GM12878 (cell line): ENCODE results near the gene TMEM106A. TPM values are rescaled to one million over a fixed set of nuclear protein-coding genes. Genes with fewer than 3 reads are reported as not detected.
A peak's percentile ranks its signal among the peaks of the same experiment; 100 is the strongest.

ENCODE experiments used
- ATF7 ChIP-seq: fragments of 450-650 bp; IDR thresholded peaks from 2 replicates; pipeline ENCODE4 v1.6.1; 2016; ENCODE audit warnings: low read depth, mild to moderate bottlenecking
- BCLAF1 ChIP-seq: fragments of 450-650 bp; IDR thresholded peaks from 2 replicates; pipeline ENCODE4 v1.6.1; 2017; ENCODE audit warnings: antibody characterized with exemption, mild to moderate bottlenecking, moderate library complexity
- CBFB ChIP-seq: IDR thresholded peaks from 2 replicates; pipeline ENCODE4 v1.6.1; 2016; ENCODE audit warnings: antibody characterized with exemption, low read depth
- CTCF ChIP-seq, 3 experiments: IDR thresholded peaks in 2 of 3; conservative IDR thresholded peaks in 1 of 3; 2 replicates each; pipeline ENCODE4 v1.5.1; 2011; ENCODE audit warnings: low read depth in 3 of 3, low read length in 3 of 3, mild to moderate bottlenecking in 3 of 3, control low read depth in 2 of 3, moderate library complexity in 2 of 3, inconsistent platforms in 1 of 3, mixed read lengths in 1 of 3; ENCODE audit not compliant: control insufficient read depth in 2 of 3, insufficient read depth in 1 of 3; ENCODE audit errors: extremely low read depth in 1 of 3
- EED ChIP-seq: sonication (generic); IDR thresholded peaks from 2 replicates; pipeline ENCODE4 v1.6.1; 2016; ENCODE audit warnings: antibody characterized with exemption, low read depth
- FOXK2 ChIP-seq: fragments of 450-650 bp; IDR thresholded peaks from 2 replicates; pipeline ENCODE4 v1.6.1; 2017; ENCODE audit warnings: mild to moderate bottlenecking, moderate library complexity
- KAT2A ChIP-seq: conservative IDR thresholded peaks from 2 replicates; pipeline ENCODE4 v1.6.1; 2011; ENCODE audit warnings: low read depth, low read length; ENCODE audit not compliant: control insufficient read depth
- LARP7 ChIP-seq: fragments of 450-650 bp; IDR thresholded peaks from 2 replicates; pipeline ENCODE4 v1.6.1; 2017; ENCODE audit warnings: mild to moderate bottlenecking
- MYC ChIP-seq: IDR thresholded peaks from 2 replicates; pipeline ENCODE4 v1.6.1; 2011; ENCODE audit warnings: mild to moderate bottlenecking, low read length, moderate library complexity, inconsistent platforms; ENCODE audit not compliant: insufficient read depth, insufficient replicate concordance, insufficient read length, severe bottlenecking
- NR2C1 ChIP-seq: fragments of 450-650 bp; IDR thresholded peaks from 2 replicates; pipeline ENCODE4 v1.6.1; 2017; ENCODE audit warnings: antibody characterized with exemption, mild to moderate bottlenecking, moderate library complexity
- POLR2AphosphoS5 ChIP-seq: IDR thresholded peaks from 2 replicates; pipeline ENCODE4 v1.6.1; 2011; ENCODE audit warnings: mild to moderate bottlenecking, low read length, inconsistent platforms
- RAD51 ChIP-seq: fragments of 450-650 bp; IDR thresholded peaks from 2 replicates; pipeline ENCODE4 v1.6.1; 2016; ENCODE audit warnings: moderate library complexity, mild to moderate bottlenecking, inconsistent platforms
- RUNX3 ChIP-seq: IDR thresholded peaks from 2 replicates; pipeline ENCODE4 v1.6.1; 2012; ENCODE audit warnings: low read length, inconsistent platforms
- SKIL ChIP-seq: fragments of 450-650 bp; IDR thresholded peaks from 2 replicates; pipeline ENCODE4 v1.6.1; 2017; ENCODE audit warnings: mild to moderate bottlenecking, low read depth, inconsistent platforms; ENCODE audit not compliant: poor library complexity, severe bottlenecking
- SMARCA5 ChIP-seq: fragments of 450-650 bp; IDR thresholded peaks from 2 replicates; pipeline ENCODE4 v1.6.1; 2017; ENCODE audit warnings: mild to moderate bottlenecking
- SPI1 ChIP-seq: IDR thresholded peaks from 2 replicates; pipeline ENCODE4 v1.6.1; 2011; ENCODE audit warnings: low read depth, mild to moderate bottlenecking, low read length, moderate library complexity, borderline replicate concordance; ENCODE audit not compliant: insufficient read depth
- SRF ChIP-seq, 2 experiments: IDR thresholded peaks; 2 replicates each; pipeline ENCODE4 v1.6.1; 2011; ENCODE audit warnings: low read depth in 2 of 2, low read length in 2 of 2, mild to moderate bottlenecking in 1 of 2, moderate library complexity in 1 of 2
- STAT1 ChIP-seq: fragments of 450-650 bp; conservative IDR thresholded peaks from 2 replicates; pipeline ENCODE4 v1.6.1; 2014; ENCODE audit warnings: antibody characterized with exemption, mild to moderate bottlenecking
- STAT3 ChIP-seq: IDR thresholded peaks from 2 replicates; pipeline ENCODE4 v1.6.1; 2011; ENCODE audit warnings: low read depth, low read length, improper control_type of control experiment
- SUZ12 ChIP-seq: fragments of 200-600 bp; sonication (generic); IDR thresholded peaks from one replicate; pipeline ENCODE4 v1.6.1; 2018; ENCODE audit warnings: antibody characterized with exemption, mild to moderate bottlenecking; ENCODE audit not compliant: unreplicated experiment
- TAF1 ChIP-seq: IDR thresholded peaks from 2 replicates; pipeline ENCODE4 v1.6.1; 2011; ENCODE audit warnings: mild to moderate bottlenecking, low read depth, low read length, borderline replicate concordance
- WRNIP1 ChIP-seq: IDR thresholded peaks from 2 replicates; pipeline ENCODE4 v1.6.1; 2011; ENCODE audit warnings: low read depth, low read length, improper control_type of control experiment, borderline replicate concordance
- ZNF622 ChIP-seq: fragments of 450-650 bp; IDR thresholded peaks from 2 replicates; pipeline ENCODE4 v1.6.1; 2017; ENCODE audit warnings: mild to moderate bottlenecking, inconsistent platforms
- polyA plus RNA-seq, 11 experiments: library from polyadenylated mRNA; depleted of rRNA in 4 of 11; unstranded in 6 of 11; stranded (reverse) in 5 of 11; fragments of >200 nt; fragmentation: Nextera tagmentation in 4 of 11; fragmentation: Illumina TruSeq in 1 of 11; extraction: Ambion mirVana in 4 of 11; extraction: Trizol in 1 of 11; gene quantifications; 1 replicate in 1 of 11; 2 replicates in 10 of 11; pipeline versions ENCODE4 v1.2.1 to v1.2.3, GENCODE V29; 2011 to 2016; ENCODE audit warnings: inconsistent platforms in 2 of 11, missing spikeins in 2 of 11, low read depth in 1 of 11
- total RNA-seq, 4 experiments: library from RNA; depleted of rRNA in 3 of 4; stranded (reverse); fragments of >200 nt in 3 of 4; fragmentation: Illumina TruSeq in 1 of 4; extraction: Trizol in 1 of 4; gene quantifications; 2 replicates each; pipeline versions ENCODE4 v1.2.1 to v1.2.3, GENCODE V29; 2013 to 2021

Gene TMEM106A
- total and polyA plus RNA-seq, 10 of the 15 experiments (the other 5 are each of a cell fraction or from before 2014, with no cell fraction given), result 2.3 to 18.7 (median 9.3) TPM

- TF ChIP-seq POLR2AphosphoS5, result peak; percentile 90
- 0 out of 2 replicates have a peak, but pooled peaks have one; percentile 12 for TF ChIP-seq EED
- no peak for TF ChIP-seq SRF (IDR thresholded peaks at IDR 0.05; ENCODE audit: low read depth in 2 of 2, low read length in 2 of 2)
- TF ChIP-seq SKIL, result no peak
- no peak for TF ChIP-seq FOXK2
- no peak for TF ChIP-seq NR2C1
- 0 out of 2 replicates have a peak, but pooled peaks have one; percentile 43 for TF ChIP-seq CBFB
- no peak for TF ChIP-seq ATF7
- 0 out of 2 replicates have a peak, but pooled peaks have one; percentile 47 for TF ChIP-seq LARP7
- TF ChIP-seq TAF1, result peak; percentile 81
- peak; percentile 37 for TF ChIP-seq RUNX3
- no peak for TF ChIP-seq WRNIP1
- no peak for TF ChIP-seq SMARCA5
- no peak for TF ChIP-seq BCLAF1
- TF ChIP-seq ZNF622, result no peak
- no peak for TF ChIP-seq SPI1
- TF ChIP-seq KAT2A, result no peak
- TF ChIP-seq CTCF (IDR thresholded peaks at IDR 0.05 in 2 of 3, conservative IDR thresholded peaks at IDR 0.05 in 1 of 3; ENCODE audit: control insufficient read depth in 2 of 3, extremely low read depth in 1 of 3, insufficient read depth in 1 of 3, low read depth in 3 of 3, low read length in 3 of 3), result peak; percentile 29 to 45 (median 44); a peak in 3 of 6 replicates
- TF ChIP-seq STAT3, result no peak
- no peak for TF ChIP-seq RAD51
- TF ChIP-seq SUZ12, result no peak
- TF ChIP-seq STAT1, result no peak
- no peak for TF ChIP-seq MYC
Observed at GRCh38 chr17:43211480-43212402, at the start of gene TMEM106A (continued).
